Measurements from ENCODE around the gene CNNM3.
A peak's percentile ranks its signal among the peaks of the same experiment; 100 is the strongest.
"Not testable (repeated sequence)": the region's sequence is repeated elsewhere in the genome, so short reads cannot be mapped to it uniquely, and the experiment has no call there.

The CNNM3 gene

GRCh38 chr2:96800061-96801004 lies 15.7 kb upstream of the CNNM3 start:
- DNase-seq: no peak

DNA sequence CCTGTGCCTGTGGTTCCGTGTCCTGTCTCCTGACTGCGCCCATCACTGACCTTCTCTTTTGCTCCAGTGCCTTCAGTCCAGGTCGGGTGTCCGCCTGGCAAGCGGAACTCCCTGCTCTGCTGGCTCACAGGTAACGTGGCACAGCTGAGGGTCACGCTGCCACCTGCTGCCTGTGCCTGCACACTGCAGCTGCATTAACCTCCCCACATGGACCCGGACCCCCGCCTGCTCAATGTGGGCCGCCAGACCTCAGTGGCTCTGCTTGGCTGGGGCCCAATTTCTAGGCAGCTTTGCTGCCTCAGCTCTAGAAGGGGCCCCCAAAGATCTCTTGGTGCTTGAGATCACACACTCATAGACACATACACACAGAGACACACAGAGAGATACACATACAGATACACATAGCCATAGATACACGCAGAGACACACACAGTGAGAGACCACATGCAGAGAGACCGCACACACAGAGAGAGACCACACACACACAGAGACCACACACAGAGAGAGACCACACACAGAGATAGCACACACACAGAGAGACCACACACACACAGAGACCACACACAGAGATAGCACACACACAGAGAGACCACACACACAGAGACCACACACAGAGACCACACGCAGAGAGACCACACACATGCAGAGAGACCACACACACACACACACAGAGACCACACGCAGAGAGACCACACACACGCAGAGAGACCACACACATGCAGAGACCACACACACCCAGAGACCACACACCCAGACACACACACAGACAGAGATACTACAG lies 14.9 kb upstream of the CNNM3 start:
- DNase-seq: peak; percentile 73

GRCh38 chr2:96801786-96802595 lies 14.1 kb upstream of the CNNM3 start:
- peak; percentile 40 for DNase-seq

DNA sequence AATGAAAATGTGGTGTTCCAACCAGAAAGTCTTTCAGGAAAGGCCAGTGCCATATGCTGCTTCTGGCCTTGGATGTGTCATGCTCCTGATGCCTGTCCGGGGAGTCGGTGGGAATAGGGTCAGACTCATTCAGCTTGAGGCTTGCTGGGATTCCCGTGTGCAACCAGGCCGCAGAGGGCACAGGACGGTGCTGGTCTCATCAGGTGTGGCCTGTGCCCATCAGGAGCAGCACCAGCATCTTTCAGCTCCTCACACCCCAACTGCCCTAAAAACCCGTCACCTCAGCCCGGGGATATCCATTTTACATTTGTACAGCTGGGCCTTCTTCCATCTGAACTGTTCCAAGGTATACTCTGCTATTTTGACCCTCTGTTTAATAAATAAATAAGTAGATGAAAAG lies 13.3 kb upstream of the CNNM3 start:
- DNase-seq: no peak

GRCh38 chr2:96804986-96805385 lies 11.1 kb upstream of the CNNM3 start:
- DNase-seq: no peak

- not testable (repeated sequence) for DNase-seq
Observed at GRCh38 chr2:96805946-96806345, 10.1 kb upstream of the CNNM3 start.

- DNase-seq: no peak
Observed at GRCh38 chr2:96806468-96807126, 9.5 kb upstream of the CNNM3 start.

- DNase-seq: no peak
Observed at GRCh38 chr2:96807127-96807471, 9.0 kb upstream of the CNNM3 start.

DNA sequence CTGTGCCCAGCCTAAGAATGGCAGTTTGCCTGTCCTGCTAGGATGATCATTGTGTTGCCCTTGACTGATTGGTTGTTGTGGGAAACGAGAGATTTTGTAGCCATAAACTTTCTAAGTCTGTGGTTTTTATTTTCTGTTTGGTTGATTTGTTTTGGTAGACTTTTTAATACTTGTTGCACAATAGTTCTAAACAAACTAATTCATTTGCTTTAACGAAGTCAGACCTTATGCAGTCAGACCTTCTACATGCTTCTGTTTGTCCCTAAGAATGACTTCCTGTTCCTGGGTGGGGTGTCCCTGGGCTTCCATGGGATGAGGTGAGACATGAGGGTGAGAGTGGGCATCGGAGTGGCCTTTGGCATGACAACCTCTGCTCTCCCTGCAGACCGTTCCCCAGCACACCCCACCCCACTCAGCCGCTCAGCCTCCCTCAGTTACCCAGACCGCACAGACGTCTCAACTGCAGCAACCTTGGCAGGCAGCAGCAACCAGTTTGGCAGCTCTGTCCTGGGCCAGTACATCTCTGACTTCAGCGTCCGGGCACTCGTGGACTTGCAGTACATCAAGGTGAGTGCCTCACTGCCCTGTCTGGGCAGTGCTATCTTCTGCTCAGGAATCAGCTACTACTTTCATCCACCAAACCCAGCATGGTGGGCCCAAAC lies 7.8 kb upstream of the CNNM3 start:
- DNase-seq: no peak

GRCh38 chr2:96809216-96809882 lies 6.7 kb upstream of the CNNM3 start:
- no peak for DNase-seq

DNA sequence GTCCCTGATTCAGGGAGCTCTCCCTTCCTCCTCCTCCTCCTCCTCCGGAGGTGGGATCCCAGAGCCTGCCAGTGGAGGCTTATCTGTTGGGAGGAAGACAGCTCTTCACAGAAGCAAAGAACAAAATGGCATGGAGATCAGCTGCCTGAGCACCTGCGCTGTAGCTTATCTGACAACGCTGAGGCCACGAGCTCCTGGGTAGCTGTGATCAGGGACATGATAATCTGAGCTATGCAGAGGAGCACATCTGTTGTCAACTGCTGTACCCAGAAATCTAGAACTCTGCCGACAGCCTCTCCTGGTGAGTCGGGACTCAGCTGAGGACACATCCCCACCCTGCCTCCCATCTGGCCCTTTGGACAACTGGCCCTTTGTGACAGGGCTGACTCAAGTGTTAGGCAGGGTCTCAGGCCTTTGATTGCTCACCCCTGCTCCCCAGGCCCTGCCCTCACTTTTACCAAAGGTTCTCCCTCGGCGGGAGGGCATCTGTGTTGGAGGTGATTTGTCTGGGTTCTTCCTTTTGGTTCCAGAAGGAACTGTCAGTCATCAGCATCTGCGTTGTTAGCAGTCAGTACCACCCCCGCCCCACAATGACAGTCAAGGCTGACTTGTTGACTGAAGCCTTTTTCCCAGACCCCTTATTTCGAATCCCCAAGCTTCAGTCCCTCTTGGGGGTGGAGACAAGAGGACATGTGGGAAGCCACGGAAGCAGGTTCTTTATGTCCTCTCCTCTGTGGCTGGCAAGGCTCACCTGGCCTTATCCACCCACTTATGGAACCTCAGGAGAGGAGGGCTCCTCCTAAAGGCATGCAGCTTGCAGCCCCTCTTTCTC lies 5.9 kb upstream of the CNNM3 start:
- no peak for DNase-seq

DNA sequence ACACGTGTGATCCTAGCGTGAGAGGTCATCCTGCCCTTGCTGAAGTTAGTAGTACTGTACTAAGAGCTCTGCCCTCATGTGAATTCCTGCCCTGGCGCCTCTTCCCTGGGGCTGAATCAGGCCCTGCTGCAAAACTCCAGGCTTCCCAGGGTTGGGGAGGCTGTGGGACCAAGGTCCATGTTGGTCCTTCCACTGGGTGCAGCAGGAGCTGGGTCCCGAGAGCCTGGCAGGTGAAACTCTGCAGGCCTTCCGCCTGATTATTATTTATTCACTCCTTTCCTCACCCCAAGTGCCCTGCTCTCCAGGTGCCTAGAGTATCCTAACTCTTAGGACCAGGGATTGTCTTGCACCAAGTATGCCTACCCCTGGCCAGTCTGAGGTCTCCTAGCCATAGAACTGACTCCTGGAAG lies 5.3 kb upstream of the CNNM3 start:
- no peak for DNase-seq

- DNase-seq: no peak
Observed at GRCh38 chr2:96811917-96812316, 4.2 kb upstream of the CNNM3 start.

GRCh38 chr2:96813656-96814055 lies 2.4 kb upstream of the CNNM3 start:
- no peak for DNase-seq

- peak; percentile 19 for DNase-seq
Observed at GRCh38 chr2:96815326-96816126, 542 bp upstream of the CNNM3 start.

- peak; percentile 18 for DNase-seq
Observed at GRCh38 chr2:96816836-96817702, 1.0 kb downstream of the CNNM3 start.

- no peak for DNase-seq
Observed at GRCh38 chr2:96817882-96818281, 1.8 kb downstream of the CNNM3 start.

DNA sequence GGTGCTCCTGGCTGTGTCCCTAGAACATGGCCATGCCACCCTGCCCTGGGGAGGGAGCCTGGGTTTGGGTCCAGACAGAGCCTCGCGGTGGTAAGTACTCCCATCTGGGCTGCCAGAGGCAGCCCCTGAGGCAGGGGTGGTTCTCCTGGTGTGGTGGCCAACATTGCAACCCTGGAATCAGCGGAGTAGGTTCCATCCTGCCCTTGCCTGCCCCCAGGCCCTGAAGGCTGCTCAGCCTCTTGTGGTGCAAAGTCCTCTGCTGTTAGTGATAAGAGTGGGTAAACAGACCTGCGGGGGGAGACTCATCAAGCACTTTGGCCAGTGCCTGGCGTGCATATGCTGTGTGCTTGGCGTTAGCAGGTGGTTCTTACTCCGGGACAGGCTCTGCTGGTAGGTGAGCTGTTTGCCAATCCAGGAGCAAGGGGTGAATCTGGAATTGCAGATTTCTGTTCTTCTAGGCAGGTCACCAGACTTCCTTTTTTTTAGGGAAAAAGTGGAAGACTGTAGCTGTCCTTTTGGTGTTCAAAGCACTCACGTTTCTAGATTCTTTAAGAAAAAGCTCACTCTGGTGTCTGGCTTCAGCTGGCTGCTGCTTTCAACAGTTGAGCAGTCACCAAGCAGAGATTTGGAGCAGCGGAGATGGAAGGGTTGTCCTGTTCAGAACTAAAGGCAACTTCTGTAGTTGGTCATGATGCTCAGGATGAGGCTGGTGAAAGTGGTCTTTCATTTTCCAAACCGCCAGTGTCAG lies 3.2 kb downstream of the CNNM3 start:
- DNase-seq: no peak

All from stimulated activated CD4-positive, alpha-beta T cell treated with anti-CD3 and anti-CD28 coated beads, Interleukin-12 subunit alpha, Interleukin-12 subunit beta, amount 100 ng/mL, for 4 hours (primary cell).